Measurements from ENCODE around the gene POLR2A. TPM values are rescaled to one million over a fixed set of nuclear protein-coding genes. Genes with fewer than 3 reads are reported as not detected.

Gene POLR2A
- total and polyA plus RNA-seq, 2 of the 13 experiments (the other 11 are each of a cell fraction or from before 2014, with no cell fraction given): 17.8 to 18.3 TPM

GRCh38 chr17:7444682-7445618 is 39.2 kb upstream of the POLR2A start, which contains the start of gene CHRNB1 (continued):
- TF ChIP-seq DZIP1 (CRISPR knock-in tag; IDR thresholded peaks at IDR 0.05) (peak; percentile 49; the same call in 1 of the 2 replicates), ZBTB14 (CRISPR knock-in tag; IDR thresholded peaks at IDR 0.05) (no peak), JARID2 (CRISPR knock-in tag; IDR thresholded peaks at IDR 0.05; ENCODE audit: insufficient replicate concordance) (no peak), ZNF530 (CRISPR knock-in tag; IDR thresholded peaks at IDR 0.05; ENCODE audit: low read depth) (no peak), ZNF75D (CRISPR knock-in tag; IDR thresholded peaks at IDR 0.05; ENCODE audit: borderline replicate concordance) (no peak), ZSCAN22 (CRISPR knock-in tag; IDR thresholded peaks at IDR 0.05) (no peak), ZNF788 (CRISPR knock-in tag; IDR thresholded peaks at IDR 0.05; ENCODE audit: borderline replicate concordance) (peak; percentile 87; the same call in 1 of the 2 replicates), ARNTL (CRISPR knock-in tag; IDR thresholded peaks at IDR 0.05) (peak; percentile 64; the same call in 1 of the 2 replicates), POGK (CRISPR knock-in tag; conservative IDR thresholded peaks at IDR 0.05) (peak; percentile 69; the same call in 1 of the 2 replicates), ZFY (CRISPR knock-in tag; IDR thresholded peaks at IDR 0.05) (peak; percentile 81), TCF12 (IDR thresholded peaks at IDR 0.05) (no peak), TCF12 (CRISPR knock-in tag; IDR thresholded peaks at IDR 0.05) (no peak), ZNF713 (CRISPR knock-in tag; IDR thresholded peaks at IDR 0.05) (no peak)
- TF ChIP-seq, protein P1, sequence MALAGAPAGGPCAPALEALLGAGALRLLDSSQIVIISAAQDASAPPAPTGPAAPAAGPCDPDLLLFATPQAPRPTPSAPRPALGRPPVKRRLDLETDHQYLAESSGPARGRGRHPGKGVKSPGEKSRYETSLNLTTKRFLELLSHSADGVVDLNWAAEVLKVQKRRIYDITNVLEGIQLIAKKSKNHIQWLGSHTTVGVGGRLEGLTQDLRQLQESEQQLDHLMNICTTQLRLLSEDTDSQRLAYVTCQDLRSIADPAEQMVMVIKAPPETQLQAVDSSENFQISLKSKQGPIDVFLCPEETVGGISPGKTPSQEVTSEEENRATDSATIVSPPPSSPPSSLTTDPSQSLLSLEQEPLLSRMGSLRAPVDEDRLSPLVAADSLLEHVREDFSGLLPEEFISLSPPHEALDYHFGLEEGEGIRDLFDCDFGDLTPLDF (CRISPR knock-in tag; IDR thresholded peaks at IDR 0.05): no peak; the same call in 1 of the 2 replicates
- TF ChIP-seq, protein P2, sequence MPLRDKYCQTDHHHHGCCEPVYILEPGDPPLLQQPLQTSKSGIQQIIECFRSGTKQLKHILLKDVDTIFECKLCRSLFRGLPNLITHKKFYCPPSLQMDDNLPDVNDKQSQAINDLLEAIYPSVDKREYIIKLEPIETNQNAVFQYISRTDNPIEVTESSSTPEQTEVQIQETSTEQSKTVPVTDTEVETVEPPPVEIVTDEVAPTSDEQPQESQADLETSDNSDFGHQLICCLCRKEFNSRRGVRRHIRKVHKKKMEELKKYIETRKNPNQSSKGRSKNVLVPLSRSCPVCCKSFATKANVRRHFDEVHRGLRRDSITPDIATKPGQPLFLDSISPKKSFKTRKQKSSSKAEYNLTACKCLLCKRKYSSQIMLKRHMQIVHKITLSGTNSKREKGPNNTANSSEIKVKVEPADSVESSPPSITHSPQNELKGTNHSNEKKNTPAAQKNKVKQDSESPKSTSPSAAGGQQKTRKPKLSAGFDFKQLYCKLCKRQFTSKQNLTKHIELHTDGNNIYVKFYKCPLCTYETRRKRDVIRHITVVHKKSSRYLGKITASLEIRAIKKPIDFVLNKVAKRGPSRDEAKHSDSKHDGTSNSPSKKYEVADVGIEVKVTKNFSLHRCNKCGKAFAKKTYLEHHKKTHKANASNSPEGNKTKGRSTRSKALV (CRISPR knock-in tag; IDR thresholded peaks at IDR 0.05): peak; percentile 59; the same call in 1 of the 2 replicates
- TF ChIP-seq, protein P3, sequence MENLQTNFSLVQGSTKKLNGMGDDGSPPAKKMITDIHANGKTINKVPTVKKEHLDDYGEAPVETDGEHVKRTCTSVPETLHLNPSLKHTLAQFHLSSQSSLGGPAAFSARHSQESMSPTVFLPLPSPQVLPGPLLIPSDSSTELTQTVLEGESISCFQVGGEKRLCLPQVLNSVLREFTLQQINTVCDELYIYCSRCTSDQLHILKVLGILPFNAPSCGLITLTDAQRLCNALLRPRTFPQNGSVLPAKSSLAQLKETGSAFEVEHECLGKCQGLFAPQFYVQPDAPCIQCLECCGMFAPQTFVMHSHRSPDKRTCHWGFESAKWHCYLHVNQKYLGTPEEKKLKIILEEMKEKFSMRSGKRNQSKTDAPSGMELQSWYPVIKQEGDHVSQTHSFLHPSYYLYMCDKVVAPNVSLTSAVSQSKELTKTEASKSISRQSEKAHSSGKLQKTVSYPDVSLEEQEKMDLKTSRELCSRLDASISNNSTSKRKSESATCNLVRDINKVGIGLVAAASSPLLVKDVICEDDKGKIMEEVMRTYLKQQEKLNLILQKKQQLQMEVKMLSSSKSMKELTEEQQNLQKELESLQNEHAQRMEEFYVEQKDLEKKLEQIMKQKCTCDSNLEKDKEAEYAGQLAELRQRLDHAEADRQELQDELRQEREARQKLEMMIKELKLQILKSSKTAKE (CRISPR knock-in tag; IDR thresholded peaks at IDR 0.05; ENCODE audit: borderline replicate concordance): 0 out of 2 replicates have a peak, but pooled peaks have one; percentile 33

Data from HepG2 (cell line).